Endothelial cell of umbilical vein (primary cell): ENCODE data around the gene RNF121. TPM values are rescaled to one million over a fixed set of nuclear protein-coding genes. Genes with fewer than 3 reads are reported as not detected.
A peak's percentile ranks its signal among the peaks of the same experiment; 100 is the strongest.

Experiments
- BruUV-seq: library from RNA; stranded (reverse); fragments of 400-500 nt; replicated peaks from 2 replicates; lab custom pipeline; 2021; lab: Mats Ljungman, UMichigan
- CTCF ChIA-PET: fragments of 300-600, 350-600 bp; sonication (Branson Sonifier 250); formaldehyde crosslinking; loops from one replicate; lab custom pipeline; 2021; ENCODE audit warnings: antibody characterized with exemption, inconsistent platforms; lab: Charles Lee
- POLR2A ChIA-PET: fragments of 300-600, 350-600 bp; sonication (Branson Sonifier 250); formaldehyde crosslinking; loops from one replicate; lab custom pipeline; 2021; ENCODE audit warnings: antibody characterized with exemption, inconsistent platforms; lab: Charles Lee
- DNase-seq: peaks from one replicate; pipeline ENCODE4 v3.0.0-alpha.2; 2011; ENCODE audit warnings: low read depth, low spot score
- FAIRE-seq: peaks from 2 replicates; lab custom pipeline; 2011; peaks lifted over from hg19 to GRCh38; lab: Jason Lieb, UNC
- H2AFZ ChIP-seq: 2 replicates; pipeline ENCODE4 v1.6.0; 2012; ENCODE audit warnings: low read depth, low read length, control low read depth, inconsistent platforms
- H3K27ac ChIP-seq: 2 replicates; pipeline ENCODE4 v1.5.1; 2011; ENCODE audit warnings: low read depth, mild to moderate bottlenecking, control low read depth, low read length, moderate library complexity; ENCODE audit not compliant: insufficient read depth
- H3K27me3 ChIP-seq, 2 experiments: 2 replicates each; pipeline versions ENCODE4 v1.6.0 to v1.6.1; 2011; ENCODE audit warnings: low read length in 2 of 2, mixed read lengths in 1 of 2; ENCODE audit not compliant: control insufficient read depth in 2 of 2, insufficient read depth in 2 of 2
- H3K36me3 ChIP-seq, 2 experiments: 2 replicates in 1 of 2; 3 replicates in 1 of 2; pipeline ENCODE4 v1.5.1; 2011; ENCODE audit warnings: low read length in 2 of 2, mild to moderate bottlenecking in 1 of 2, moderate library complexity in 1 of 2; ENCODE audit not compliant: control insufficient read depth in 2 of 2, insufficient read depth in 2 of 2; ENCODE audit errors: extremely low read depth in 1 of 2
- H3K4me1 ChIP-seq: 3 replicates; pipeline ENCODE4 v1.5.1; 2011; ENCODE audit warnings: mild to moderate bottlenecking, low read length; ENCODE audit not compliant: control insufficient read depth, insufficient read depth; ENCODE audit errors: extremely low read depth
- H3K4me2 ChIP-seq: 2 replicates; pipeline ENCODE4 v1.6.1; 2011; ENCODE audit warnings: low read length, control low read depth, mixed read lengths; ENCODE audit not compliant: insufficient read depth
- H3K4me3 ChIP-seq, 3 experiments: fragments of 200-600 bp in 1 of 3; sonication (generic), shearing (Covaris generic) in 1 of 3; replicated peaks in 1 of 3; 2 replicates each; pipeline ENCODE4 v1.5.1; 2011 to 2016; ENCODE audit warnings: control low read depth in 3 of 3, low read length in 3 of 3, mild to moderate bottlenecking in 2 of 3, inconsistent platforms in 1 of 3, low read depth in 1 of 3, moderate library complexity in 1 of 3; ENCODE audit not compliant: insufficient read depth in 1 of 3
- H3K79me2 ChIP-seq: 2 replicates; pipeline ENCODE4 v1.6.0; 2012; ENCODE audit warnings: low read length, inconsistent platforms; ENCODE audit not compliant: control insufficient read depth, insufficient read depth
- H3K9ac ChIP-seq: replicated peaks from 2 replicates; pipeline ENCODE3; 2011; ENCODE audit warnings: low read length, control low read depth; ENCODE audit not compliant: insufficient read depth; ENCODE audit errors: extremely low read depth
- H3K9me1 ChIP-seq: replicated peaks from 3 replicates; pipeline ENCODE4 v1.6.0; 2011; ENCODE audit warnings: mild to moderate bottlenecking, low read length; ENCODE audit not compliant: control insufficient read depth, insufficient read depth; ENCODE audit errors: extremely low read depth
- H3K9me3 ChIP-seq: replicated peaks from 2 replicates; pipeline ENCODE4 v1.5.1; 2012; ENCODE audit warnings: low read length, inconsistent platforms; ENCODE audit not compliant: control insufficient read depth, insufficient read depth
- H4K20me1 ChIP-seq: replicated peaks from 2 replicates; pipeline ENCODE3; 2011; ENCODE audit warnings: mild to moderate bottlenecking, low read length; ENCODE audit not compliant: control insufficient read depth, insufficient read depth; ENCODE audit errors: extremely low read depth
- CTCF ChIP-seq, 2 donors: IDR thresholded peaks; 1 replicate in 1 of 2; 2 replicates in 1 of 2; pipeline ENCODE4 v1.5.1; 2011; ENCODE audit warnings: low read length in 2 of 2, mild to moderate bottlenecking in 2 of 2, moderate library complexity in 2 of 2, control low read depth in 1 of 2, inconsistent platforms in 1 of 2, low read depth in 1 of 2; ENCODE audit not compliant: insufficient read depth in 1 of 2; ENCODE audit errors: extremely low read depth in 1 of 2
- EZH2 ChIP-seq: IDR thresholded peaks from 2 replicates; pipeline ENCODE4 v1.6.1; 2012; ENCODE audit warnings: borderline replicate concordance, low read depth, mild to moderate bottlenecking, moderate library complexity, low read length, inconsistent platforms; ENCODE audit not compliant: severe bottlenecking
- FOS ChIP-seq: IDR thresholded peaks from 2 replicates; pipeline ENCODE4 v1.6.1; 2011; ENCODE audit warnings: mild to moderate bottlenecking, low read length, moderate library complexity, borderline replicate concordance; ENCODE audit not compliant: insufficient read depth
- GATA2 ChIP-seq: IDR thresholded peaks from 2 replicates; pipeline ENCODE4 v1.7.0; 2011; ENCODE audit warnings: low read depth, mild to moderate bottlenecking, moderate library complexity, mixed read lengths, low read length; ENCODE audit not compliant: insufficient read length, insufficient read depth
- JUN ChIP-seq: IDR thresholded peaks from 2 replicates; pipeline ENCODE4 v1.6.1; 2011; ENCODE audit warnings: borderline replicate concordance, low read depth; ENCODE audit not compliant: insufficient read length, insufficient read depth
- MAX ChIP-seq: IDR thresholded peaks from 2 replicates; pipeline ENCODE4 v1.6.1; 2011; ENCODE audit not compliant: insufficient read depth, insufficient read length
- MYC ChIP-seq: IDR thresholded peaks from one replicate; pipeline ENCODE4 v1.6.1; 2011; ENCODE audit warnings: mild to moderate bottlenecking, low read depth, low read length
- POLR2A ChIP-seq: IDR thresholded peaks from 2 replicates; pipeline ENCODE4 v1.6.1; 2012; ENCODE audit warnings: low read depth, mild to moderate bottlenecking, control low read depth, low read length
- POLR2AphosphoS5 ChIP-seq: IDR thresholded peaks from 2 replicates; pipeline ENCODE4 v1.6.1; 2012; ENCODE audit warnings: low read depth, mild to moderate bottlenecking, control low read depth, low read length, moderate library complexity; ENCODE audit not compliant: insufficient read depth
- dilution Hi-C: fragments of 300-500 bp; cut with MboI; formaldehyde crosslinking; loops from one replicate; pipeline ENCODE4 v1.15.0; 2019; ENCODE audit warnings: low sequenced_read_pairs; ENCODE audit not compliant: extremely low pct_ligation_motif_present
- intact Hi-C: fragments of 100-400 bp; cut with micrococcal nuclease; formaldehyde crosslinking; loops from one replicate; pipeline ENCODE4 v1.10.0; 2022
- polyA plus RNA-seq, 4 experiments: library from polyadenylated mRNA; depleted of rRNA in 3 of 4; stranded (reverse) in 3 of 4; unstranded in 1 of 4; fragments of >200 nt; gene quantifications; 2 replicates each; pipeline versions ENCODE4 v1.2.1 to v1.2.3, GENCODE V29; 2011 to 2012; ENCODE audit warnings: missing spikeins in 1 of 4
- total RNA-seq: library from RNA; stranded (reverse); gene quantifications from 2 replicates; pipeline ENCODE4 v1.2.3, GENCODE V29; 2021

RNF121 gene
- total and polyA plus RNA-seq, 2 donors (not counting 3 experiments of a cell fraction or from before 2014, with no cell fraction given), result 61.4 to 99.9 TPM

GRCh38 chr11:71935338-71935925, 6.6 kb downstream of the RNF121 start:
- no TSS peak for BruUV-seq
- peak overlapping the region; percentile 19 for H3K9ac ChIP-seq
- H3K27ac ChIP-seq, result peak overlapping the region; percentile 74
- peak overlapping the region; percentile 75 for H3K4me2 ChIP-seq
- H3K9me1 ChIP-seq, result no peaks in the 10 kb centered on the region
- H3K4me3 ChIP-seq, result peak overlapping the region in 1 of 3 experiments; percentile 5
- intact Hi-C loops, result no loop called here
- peaks cover 77% of the 10 kb centered on the region for H3K4me1 ChIP-seq
- H3K79me2 ChIP-seq, result peaks cover 77% of the 10 kb centered on the region
- H4K20me1 ChIP-seq, result no peaks in the 10 kb centered on the region
- no peaks in the 10 kb centered on the region for H3K9me3 ChIP-seq
- FAIRE-seq, result peak; percentile 75
- DNase-seq, result peak; percentile 68
- H2AFZ ChIP-seq, result no peak overlapping the region
- ChIA-PET POLR2A (no interaction called here), CTCF (interaction anchor here (0.8 kb wide), 1 partner anchor 42 kb away, joined by 3 read pairs; no protein-coding TSS in a partner anchor)
- peaks cover 0 to 5% of the 10 kb centered on the region in 2 experiments for H3K36me3 ChIP-seq
- H3K27me3 ChIP-seq, result no peaks in the 10 kb centered on the region
- TF ChIP-seq MAX (no peak), POLR2AphosphoS5 (peak; percentile 73), GATA2 (peak; percentile 69), FOS (peak; percentile 83), MYC (no peak), JUN (peak; percentile 57)
- dilution Hi-C loops, result no loop called here

DNA sequence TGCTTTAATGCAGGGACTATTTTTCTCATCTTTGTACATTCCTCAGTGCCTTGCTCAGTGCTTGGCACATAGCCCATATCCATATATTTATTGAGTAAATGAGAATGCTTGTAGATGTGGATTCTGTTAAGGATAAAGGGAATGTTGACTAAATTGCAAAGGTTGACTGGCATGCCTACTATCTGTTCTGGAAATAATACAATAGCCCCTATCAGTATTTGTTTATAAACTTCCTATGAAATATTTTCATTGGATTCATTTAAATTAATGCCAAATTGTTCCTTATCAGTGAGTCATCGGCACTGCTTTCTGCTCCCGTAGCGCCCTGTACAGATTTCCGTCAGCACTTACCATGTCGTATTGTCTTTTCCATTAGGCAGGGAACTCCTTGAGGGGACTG, 8.0 kb downstream of the RNF121 start:
- peaks cover 76% of the 10 kb centered on the region for H3K79me2 ChIP-seq
- no peaks in the 10 kb centered on the region for H3K27me3 ChIP-seq
- H3K4me2 ChIP-seq, result peak overlapping the region; percentile 19
- peaks cover 0 to 5% of the 10 kb centered on the region in 2 experiments for H3K36me3 ChIP-seq
- POLR2A ChIA-PET, result no interaction called here
- CTCF ChIA-PET, result no interaction called here
- no peak overlapping the region for H2AFZ ChIP-seq
- intact Hi-C loops (loop anchor here (1.0 kb wide), 2 partner anchors 8 to 9 kb away; partner anchors contain the start of gene XNDC1N), dilution Hi-C loops (no loop called here)
- FAIRE-seq (peak; percentile 82), DNase-seq (peak; percentile 89)
- H3K27ac ChIP-seq, result peak overlapping the region; percentile 74
- no peaks in the 10 kb centered on the region for H3K9me1 ChIP-seq
- H4K20me1 ChIP-seq, result no peaks in the 10 kb centered on the region
- TF ChIP-seq POLR2AphosphoS5, result peak; percentile 68
- TF ChIP-seq GATA2, result peak; percentile 95
- peak; percentile 96 for TF ChIP-seq FOS
- no peak for TF ChIP-seq EZH2
- peak; percentile 34 for TF ChIP-seq POLR2A
- peak; percentile 88 for TF ChIP-seq JUN
- TF ChIP-seq CTCF (IDR thresholded peaks at IDR 0.05; ENCODE audit: extremely low read depth in 1 of 2, insufficient read depth in 1 of 2, low read depth in 1 of 2, low read length in 2 of 2), result no peak
- no peak for TF ChIP-seq MAX
- no peak for TF ChIP-seq MYC
- H3K4me1 ChIP-seq, result peaks cover 74% of the 10 kb centered on the region
- H3K9ac ChIP-seq, result no peak overlapping the region
- no peaks in the 10 kb centered on the region for H3K9me3 ChIP-seq
- no peak overlapping the region for H3K4me3 ChIP-seq
- BruUV-seq, result no TSS peak
